Cerebellar cortex (tissue), 1 donor: ENCODE results near the gene TMEM154.

Source experiments
- DNase-seq: peaks from one replicate; pipeline ENCODE4 v3.0.0-alpha.2; 2015; ENCODE audit warnings: low spot score

The TMEM154 gene

GRCh38 chr4:152591876-152592275 is 87.9 kb downstream of the TMEM154 start:
- no peak for DNase-seq

DNA sequence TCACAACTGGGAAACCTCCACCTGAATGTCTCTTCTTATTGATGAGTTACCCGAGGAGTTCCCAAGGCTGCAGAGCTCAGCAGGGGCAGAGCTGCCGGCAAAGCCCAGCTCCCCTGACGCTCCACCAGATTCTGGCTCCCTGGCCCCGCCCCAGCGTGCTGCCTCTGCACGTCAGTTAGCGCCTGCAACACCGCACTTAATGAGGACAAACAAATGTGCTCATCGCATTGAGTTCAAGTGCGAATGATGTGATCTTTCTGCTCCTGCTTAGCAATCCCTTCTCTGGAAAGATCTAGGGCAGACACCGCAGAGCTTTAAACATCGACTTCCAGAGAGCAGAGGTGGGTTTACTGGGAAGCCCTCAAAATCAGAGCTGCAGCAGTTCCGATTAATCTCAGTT is 88.4 kb downstream of the TMEM154 start:
- DNase-seq = no peak

DNA sequence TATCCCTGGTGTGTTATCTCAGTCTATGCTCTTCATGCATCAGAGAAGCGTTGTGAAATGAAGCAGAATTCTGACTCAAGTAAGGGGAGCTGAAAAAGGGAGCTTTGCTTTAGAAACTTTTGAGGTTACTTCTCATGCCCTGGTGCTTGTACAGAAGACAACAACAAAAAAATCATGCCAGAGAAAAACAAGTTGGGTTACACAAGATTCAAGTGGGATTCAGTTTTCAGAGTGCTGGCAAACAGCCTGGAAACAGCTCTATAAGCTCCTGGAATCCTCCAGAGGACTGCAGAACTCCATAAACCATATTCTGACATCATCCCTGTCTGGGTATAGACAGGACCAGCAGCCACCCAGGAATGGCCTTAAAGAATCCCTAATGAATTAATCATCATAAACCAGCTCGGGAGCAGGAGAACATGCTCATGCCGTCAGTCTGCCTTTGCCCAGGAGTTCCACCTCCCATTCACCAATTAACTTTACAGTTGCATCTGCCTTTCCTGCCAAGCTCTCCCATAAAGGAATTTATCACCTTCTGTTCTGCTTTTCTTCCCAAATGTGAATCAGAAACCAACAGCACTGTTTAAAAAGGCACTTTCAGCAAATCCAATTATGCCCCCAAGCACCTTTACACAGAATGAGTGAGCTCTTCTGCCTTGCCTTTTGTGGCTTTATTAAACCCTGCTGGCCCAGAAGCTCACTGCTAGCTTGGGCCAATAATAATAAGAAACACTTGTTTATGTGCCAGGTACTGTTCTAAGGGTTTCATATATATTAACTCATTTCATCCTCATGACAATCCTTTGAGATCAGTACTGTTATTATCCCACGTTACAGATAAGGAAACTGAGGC is 89.4 kb downstream of the TMEM154 start:
- no peak for DNase-seq

DNA sequence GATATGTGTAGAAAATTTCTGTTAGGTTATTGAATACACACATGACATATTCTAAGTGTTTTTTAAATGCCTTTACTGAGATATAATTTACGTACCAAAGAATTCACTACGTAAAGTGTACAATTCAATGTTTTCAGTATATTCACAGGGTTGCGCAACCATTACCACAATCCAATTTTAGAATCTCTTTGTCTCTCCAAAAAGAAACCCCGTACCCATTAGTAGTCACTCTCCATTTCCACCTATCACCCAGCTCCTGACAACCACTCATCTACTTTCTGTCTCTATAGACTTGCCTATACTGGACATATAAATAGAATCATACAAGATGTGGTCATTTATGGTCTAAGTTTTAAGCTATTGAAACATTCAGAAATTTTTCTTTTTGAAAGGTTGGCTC is 90.9 kb downstream of the TMEM154 start:
- no peak for DNase-seq

DNA sequence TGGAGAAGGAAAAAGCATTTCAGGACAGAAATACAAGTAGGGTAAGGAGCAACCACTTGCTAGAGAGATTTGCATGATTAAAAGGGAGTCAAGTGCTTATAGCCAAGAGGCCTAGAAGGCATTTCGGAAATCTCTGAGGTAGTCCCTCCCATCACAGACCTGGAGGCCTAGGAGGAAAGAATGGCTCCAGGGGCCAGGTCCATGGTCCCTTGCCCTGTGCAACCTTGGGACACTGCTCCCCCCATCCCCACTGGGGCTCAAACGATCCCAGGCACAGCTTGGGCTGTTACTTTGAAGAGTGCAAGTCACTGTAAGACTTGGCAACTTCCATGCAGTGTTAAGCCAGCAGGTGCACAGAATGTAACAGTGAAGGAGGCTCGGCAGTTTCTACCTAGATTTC is 92.7 kb downstream of the TMEM154 start:
- no peak for DNase-seq

GRCh38 chr4:152586668-152587067 is 93.1 kb downstream of the TMEM154 start:
- DNase-seq = no peak

DNA sequence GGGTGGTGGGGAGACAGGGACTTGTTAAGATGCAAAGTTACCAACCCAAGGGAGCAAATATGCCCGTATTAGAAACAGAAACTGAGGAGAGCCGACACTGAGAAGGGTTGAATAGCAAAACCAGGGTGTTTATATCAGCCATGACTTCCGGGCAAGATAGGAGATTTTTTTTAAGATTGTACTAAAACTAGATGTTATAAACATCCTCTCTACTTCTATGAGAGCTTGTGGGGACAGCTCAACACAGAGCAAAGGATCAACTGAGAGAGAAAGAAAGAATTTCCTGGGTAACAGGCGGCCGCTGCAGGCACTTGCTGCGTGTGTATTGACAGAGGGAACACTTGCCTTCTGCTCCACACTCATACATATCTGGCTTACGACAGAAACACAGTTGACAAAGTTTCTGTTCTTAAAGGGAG is 94.8 kb downstream of the TMEM154 start:
- DNase-seq = no peak

DNA sequence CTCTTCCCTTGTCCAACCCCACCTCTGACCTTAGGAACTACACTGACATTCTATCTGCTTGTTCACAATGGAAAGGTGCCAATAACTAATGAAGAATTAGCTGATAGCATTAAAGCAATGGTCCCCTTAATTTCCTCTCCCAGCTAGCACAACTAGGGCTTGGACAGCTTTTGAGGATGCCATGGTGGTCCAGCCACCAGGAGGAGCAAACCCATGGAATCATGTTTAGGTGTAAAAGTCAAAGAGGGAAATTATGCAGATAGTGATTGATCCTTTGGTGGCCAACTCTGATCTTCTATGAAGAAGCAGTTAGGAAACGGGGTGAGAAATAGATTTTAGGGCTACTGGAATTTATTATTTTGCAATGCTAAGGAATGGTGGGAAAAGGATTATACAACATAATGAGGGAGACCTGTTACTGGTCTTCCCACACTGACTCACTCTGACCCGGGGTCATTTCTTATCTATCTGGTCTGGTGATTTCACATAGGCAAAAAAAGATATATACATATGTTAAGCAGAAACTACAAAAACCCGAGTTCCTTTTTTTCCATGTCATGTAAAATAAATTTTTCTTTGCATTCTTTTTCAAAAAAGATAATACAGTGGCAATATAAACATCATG is 98.1 kb downstream of the TMEM154 start:
- DNase-seq = no peak

- DNase-seq = no peak
Observed at GRCh38 chr4:152579916-152580315, 99.9 kb downstream of the TMEM154 start.

- no peak for DNase-seq
Observed at GRCh38 chr4:152579107-152579764, 100.6 kb downstream of the TMEM154 start.

- DNase-seq = no peak
Observed at GRCh38 chr4:152578670-152579069, 101.1 kb downstream of the TMEM154 start.

DNA sequence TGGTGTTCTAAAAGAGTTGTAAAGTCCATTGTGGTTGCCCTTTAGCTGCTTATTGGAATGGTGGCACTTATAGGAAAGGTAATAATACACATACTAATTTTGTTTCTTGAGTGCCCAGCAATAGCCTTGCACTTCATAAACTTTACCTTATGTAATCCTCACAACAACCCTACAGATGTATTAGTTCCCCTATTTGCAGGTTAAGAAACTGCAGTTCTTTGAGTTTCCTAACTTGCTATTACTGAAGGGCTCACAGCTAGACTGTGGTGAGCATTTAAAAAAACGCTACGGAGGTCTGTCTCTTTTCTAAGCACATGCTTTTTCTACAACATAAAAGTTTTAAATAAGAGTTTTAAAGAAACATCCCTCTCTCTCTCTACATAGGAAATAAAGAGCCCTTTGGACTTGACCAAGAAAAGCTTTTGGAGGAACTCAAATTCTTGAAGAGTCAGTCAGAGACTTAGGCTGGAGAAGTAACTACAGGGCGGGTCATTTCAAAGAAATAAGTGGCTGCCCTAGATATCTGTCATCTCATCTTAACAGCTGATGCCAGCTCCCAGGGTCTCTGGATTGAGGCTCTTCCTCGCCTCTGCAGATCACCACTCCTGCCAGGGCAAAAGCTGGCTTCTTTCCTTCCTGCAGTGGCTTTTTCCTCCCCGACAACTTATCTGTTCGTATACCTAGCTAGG is 101.9 kb downstream of the TMEM154 start:
- no peak for DNase-seq

GRCh38 chr4:152575533-152575932 is 104.3 kb downstream of the TMEM154 start:
- DNase-seq = no peak

DNA sequence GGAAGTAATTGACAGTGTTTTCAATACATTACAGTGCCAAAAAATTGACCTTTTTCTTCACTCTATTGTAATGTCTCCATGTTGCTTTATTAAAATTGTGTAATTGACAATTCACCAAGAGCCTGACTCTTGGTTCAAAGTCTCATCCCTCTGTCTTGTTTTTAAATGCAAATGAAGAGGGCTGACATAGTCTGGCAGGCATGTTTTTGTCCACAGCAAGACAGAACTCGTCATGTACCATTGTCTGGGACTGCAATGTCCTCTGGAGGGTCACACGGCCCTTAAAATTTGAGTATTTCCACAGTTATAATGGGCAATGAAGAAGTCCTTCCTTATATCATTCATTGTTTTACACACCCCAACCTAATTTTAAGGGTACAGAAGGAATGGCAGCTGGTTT is 105.9 kb downstream of the TMEM154 start:
- DNase-seq = no peak

GRCh38 chr4:152572417-152573086 is 107.2 kb downstream of the TMEM154 start:
- no peak for DNase-seq

- DNase-seq = no peak
Observed at GRCh38 chr4:152571770-152572169, 108.0 kb downstream of the TMEM154 start.

GRCh38 chr4:152571296-152571695 is 108.5 kb downstream of the TMEM154 start:
- no peak for DNase-seq
